Lower lobe of right lung (tissue), 2 donors: ENCODE data around the gene YEATS2. TPM values are rescaled to one million over a fixed set of nuclear protein-coding genes. Genes with fewer than 3 reads are reported as not detected.

Source experiments
- ATAC-seq, 2 donors: fragments of 200-7000 bp; cut with Tn5 transposase; one replicate each; pipeline ENCODE4 v1.9.1; 2020 to 2022; ENCODE audit warnings: mild to moderate bottlenecking in 2 of 2, moderate library complexity in 2 of 2
- DNase-seq: peaks from one replicate; pipeline ENCODE4 v3.0.0-alpha.2; 2020
- H3K27ac ChIP-seq: fragments of 200-600 bp; one replicate; pipeline ENCODE4 v1.8.0; 2022
- H3K27me3 ChIP-seq: fragments of 200-600 bp; one replicate; pipeline ENCODE4 v1.8.0; 2022; ENCODE audit warnings: low read depth
- H3K36me3 ChIP-seq: fragments of 200-600 bp; one replicate; pipeline ENCODE4 v1.8.0; 2022; ENCODE audit warnings: mild to moderate bottlenecking
- H3K4me1 ChIP-seq: fragments of 200-600 bp; one replicate; pipeline ENCODE4 v1.8.0; 2022
- H3K4me3 ChIP-seq: fragments of 200-600 bp; one replicate; pipeline ENCODE4 v1.8.0; 2022; ENCODE audit warnings: mild to moderate bottlenecking
- H3K9me3 ChIP-seq: fragments of 200-600 bp; one replicate; pipeline ENCODE4 v1.8.0; 2022
- CTCF ChIP-seq: fragments of 200-600 bp; IDR thresholded peaks from one replicate; pipeline ENCODE4 v1.8.0; 2022; ENCODE audit warnings: antibody characterized with exemption, mild to moderate bottlenecking
- intact Hi-C: fragments of 100-400 bp; cut with DNase I; formaldehyde crosslinking; loops from one replicate; pipeline ENCODE4 v1.11.0; 2022
- long read RNA-seq: library from polyadenylated mRNA; unstranded; transcript quantifications from one replicate; pipeline ENCODE4 v2.0.0, GENCODE V29; 2021
- total RNA-seq: library from RNA; stranded (reverse); fragmentation: NEBNext Ultra II Directional; extraction: Animal tissue kit (Norgen Biotek cat#: 25700); gene quantifications from one replicate; pipeline ENCODE4 v1.2.1, GENCODE V29; 2021
- donor health status: DM: no; HTN: yes; CAD: no; lungs with severe emphysema.

YEATS2 gene
- total RNA-seq = 29.0 TPM
- long read RNA-seq, full-length matches to known transcripts = 3 of 25 reads
- long read RNA-seq, partial matches to known transcripts = 9 of 25 reads
- long read RNA-seq, other reads (novel, unspliced or antisense) = 13 of 25 reads

GRCh38 chr3:183697610-183698317 lies at the start of gene YEATS2:
Gene YEATS2 (plus strand): TSS chr3:183697797. CDS start chr3:183715163, 17,366 bp downstream.
- H3K27ac ChIP-seq = peak within 1 kb of the TSS; percentile 94
- DNase-seq = peak; percentile 74
- peak; percentile 94 for ATAC-seq
- H3K4me1 ChIP-seq = peaks cover 20% of the 10 kb centered on the region
- TF ChIP-seq CTCF = no peak
- peaks cover 6% of the 10 kb centered on the region for H3K36me3 ChIP-seq
- no peaks in the 10 kb centered on the region for H3K9me3 ChIP-seq
- no peaks in the 10 kb centered on the region for H3K27me3 ChIP-seq
- H3K4me3 ChIP-seq = peak within 1 kb of the TSS; percentile 99
- intact Hi-C loops = no loop called here

DNA sequence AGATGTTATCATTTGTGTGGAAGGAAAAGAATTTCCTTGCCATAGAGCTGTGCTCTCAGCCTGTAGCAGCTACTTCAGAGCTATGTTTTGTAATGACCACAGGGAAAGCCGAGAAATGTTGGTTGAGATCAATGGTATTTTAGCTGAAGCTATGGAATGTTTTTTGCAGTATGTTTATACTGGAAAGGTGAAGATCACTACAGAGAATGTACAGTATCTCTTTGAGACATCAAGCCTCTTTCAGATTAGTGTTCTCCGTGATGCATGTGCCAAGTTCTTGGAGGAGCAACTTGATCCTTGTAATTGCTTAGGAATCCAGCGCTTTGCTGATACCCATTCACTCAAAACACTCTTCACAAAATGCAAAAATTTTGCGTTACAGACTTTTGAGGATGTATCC lies 47.0 kb upstream of the YEATS2 start:
- ATAC-seq = no peak
- DNase-seq = no peak
- TF ChIP-seq CTCF = no peak
- H3K36me3 ChIP-seq = peaks cover 70% of the 10 kb centered on the region
- no peak overlapping the region for H3K27ac ChIP-seq
- no peaks in the 10 kb centered on the region for H3K4me1 ChIP-seq
- no peak overlapping the region for H3K4me3 ChIP-seq
- intact Hi-C loops = no loop called here
- no peaks in the 10 kb centered on the region for H3K27me3 ChIP-seq
- H3K9me3 ChIP-seq = peaks cover 38% of the 10 kb centered on the region

- Histone ChIP-seq H3K9me3 (peaks cover 38% of the 10 kb centered on the region), H3K36me3 (peaks cover 58% of the 10 kb centered on the region), H3K27me3 (no peaks in the 10 kb centered on the region), H3K4me1 (no peaks in the 10 kb centered on the region), H3K27ac (no peak overlapping the region), H3K4me3 (no peak overlapping the region)
- no peak for TF ChIP-seq CTCF
- intact Hi-C loops = no loop called here
- ATAC-seq (no peak), DNase-seq (no peak)
These were observed 44.2 kb upstream of the YEATS2 start for GRCh38 chr3:183653209-183654064.

GRCh38 chr3:183654727-183655126 lies 42.9 kb upstream of the YEATS2 start:
- Histone ChIP-seq H3K27me3 (no peaks in the 10 kb centered on the region), H3K36me3 (peaks cover 65% of the 10 kb centered on the region), H3K9me3 (peaks cover 38% of the 10 kb centered on the region), H3K4me1 (no peaks in the 10 kb centered on the region), H3K4me3 (no peak overlapping the region), H3K27ac (no peak overlapping the region)
- intact Hi-C loops = no loop called here
- no peak for DNase-seq
- no peak for ATAC-seq
- no peak for TF ChIP-seq CTCF

DNA sequence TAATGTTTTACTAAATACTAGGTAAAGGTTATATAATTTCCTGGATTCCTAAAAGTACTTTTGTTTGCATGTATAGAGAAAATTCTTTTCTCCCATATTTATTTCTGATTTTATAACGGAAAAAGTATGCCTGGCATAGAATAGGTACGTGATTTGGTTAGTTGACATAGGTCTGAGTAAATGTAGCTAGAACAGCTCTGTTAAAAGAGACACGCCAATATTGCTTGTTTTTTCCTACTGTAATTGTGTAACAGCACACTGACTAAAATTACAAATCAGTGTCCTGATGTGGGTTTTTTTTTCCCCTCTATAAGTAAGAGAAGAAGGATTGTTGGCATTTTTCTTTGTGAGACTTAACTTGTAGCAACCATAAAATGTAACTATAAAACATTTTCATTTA lies 35.5 kb upstream of the YEATS2 start:
- H3K36me3 ChIP-seq = peaks cover 70% of the 10 kb centered on the region
- DNase-seq (no peak), ATAC-seq (no peak)
- no peaks in the 10 kb centered on the region for H3K27me3 ChIP-seq
- H3K9me3 ChIP-seq = no peaks in the 10 kb centered on the region
- H3K4me3 ChIP-seq = no peak overlapping the region
- no peak for TF ChIP-seq CTCF
- no peak overlapping the region for H3K27ac ChIP-seq
- no peaks in the 10 kb centered on the region for H3K4me1 ChIP-seq
- intact Hi-C loops = no loop called here
